DND-41 (cell line): ENCODE results near the gene FAM209A.
"Not testable (repeated sequence)": the region's sequence is repeated elsewhere in the genome, so short reads cannot be mapped to it uniquely, and the experiment has no call there.

Experiments used
- EZH2 ChIP-seq: IDR thresholded peaks from 3 replicates; pipeline ENCODE4 v1.6.1; 2012; ENCODE audit warnings: borderline replicate concordance, low read depth, mild to moderate bottlenecking, moderate library complexity, low read length, inconsistent platforms; ENCODE audit not compliant: severe bottlenecking
- TF ChIP-seq, protein P1 (sequence below): IDR thresholded peaks from 2 replicates; pipeline ENCODE4 v1.5.1; 2012; ENCODE audit warnings: borderline replicate concordance, low read length, moderate library complexity, mild to moderate bottlenecking; ENCODE audit not compliant: poor library complexity, severe bottlenecking; ENCODE audit errors: extremely low read depth

DNA sequence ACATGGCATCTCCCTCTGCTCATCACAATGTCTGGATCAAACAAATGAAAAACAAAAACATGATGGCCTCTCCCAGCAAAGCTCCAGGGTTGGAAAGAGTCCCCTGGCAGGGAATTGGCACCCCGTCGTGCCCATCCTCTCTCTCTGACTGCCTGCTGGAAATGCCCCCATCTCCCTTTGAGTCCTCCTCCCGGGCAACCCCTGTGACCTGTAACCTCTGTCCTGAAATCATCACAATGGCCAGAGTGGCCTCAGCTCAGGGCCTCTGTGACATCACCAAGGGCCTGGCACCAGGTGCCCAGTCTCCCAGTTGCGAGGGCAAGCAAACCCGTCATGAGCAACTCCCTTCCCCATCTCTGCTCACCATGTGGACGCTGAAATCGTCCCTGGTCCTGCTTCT lies at the start of gene FAM209A:
- TF ChIP-seq, protein P1, sequence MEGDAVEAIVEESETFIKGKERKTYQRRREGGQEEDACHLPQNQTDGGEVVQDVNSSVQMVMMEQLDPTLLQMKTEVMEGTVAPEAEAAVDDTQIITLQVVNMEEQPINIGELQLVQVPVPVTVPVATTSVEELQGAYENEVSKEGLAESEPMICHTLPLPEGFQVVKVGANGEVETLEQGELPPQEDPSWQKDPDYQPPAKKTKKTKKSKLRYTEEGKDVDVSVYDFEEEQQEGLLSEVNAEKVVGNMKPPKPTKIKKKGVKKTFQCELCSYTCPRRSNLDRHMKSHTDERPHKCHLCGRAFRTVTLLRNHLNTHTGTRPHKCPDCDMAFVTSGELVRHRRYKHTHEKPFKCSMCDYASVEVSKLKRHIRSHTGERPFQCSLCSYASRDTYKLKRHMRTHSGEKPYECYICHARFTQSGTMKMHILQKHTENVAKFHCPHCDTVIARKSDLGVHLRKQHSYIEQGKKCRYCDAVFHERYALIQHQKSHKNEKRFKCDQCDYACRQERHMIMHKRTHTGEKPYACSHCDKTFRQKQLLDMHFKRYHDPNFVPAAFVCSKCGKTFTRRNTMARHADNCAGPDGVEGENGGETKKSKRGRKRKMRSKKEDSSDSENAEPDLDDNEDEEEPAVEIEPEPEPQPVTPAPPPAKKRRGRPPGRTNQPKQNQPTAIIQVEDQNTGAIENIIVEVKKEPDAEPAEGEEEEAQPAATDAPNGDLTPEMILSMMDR, result not testable (repeated sequence)
- not testable (repeated sequence) for TF ChIP-seq EZH2
